HEK293 (cell line): ENCODE results near the gene TMEM271.

ENCODE experiments used
- CTCF ChIA-PET: fragments of 350-600 bp; formaldehyde crosslinking; extraction: SDS; loops from one replicate; lab custom pipeline; 2021; ENCODE audit warnings: antibody characterized with exemption; lab: Yijun Ruan, JAX
- POLR2A ChIA-PET: fragments of 300-600 bp; formaldehyde crosslinking; extraction: SDS; loops from one replicate; lab custom pipeline; 2020; ENCODE audit warnings: antibody characterized with exemption, inconsistent platforms; lab: Yijun Ruan, JAX
- H3K27ac ChIP-seq: fragments of 200-500 bp; sonication (Bioruptor generic); 2 replicates; pipeline ENCODE4 v1.5.1; 2014; ENCODE audit warnings: low read depth, low read length, control low read depth, inconsistent platforms; ENCODE audit errors: extremely low read depth
- H3K36me3 ChIP-seq, 2 experiments: fragments of 200-500 bp in 1 of 2; sonication (Bioruptor generic) in 1 of 2; 1 replicate in 1 of 2; 2 replicates in 1 of 2; pipeline ENCODE4 v1.5.1; 2014 to 2017; ENCODE audit warnings: inconsistent platforms in 2 of 2, low read length in 2 of 2; ENCODE audit not compliant: control insufficient read depth in 2 of 2, insufficient read depth in 1 of 2
- H3K4me1 ChIP-seq: fragments of 200-500 bp; sonication (Bioruptor generic); 2 replicates; pipeline ENCODE4 v1.5.1; 2014; ENCODE audit warnings: mild to moderate bottlenecking, low read length, inconsistent platforms; ENCODE audit not compliant: control insufficient read depth, insufficient read depth
- H3K4me3 ChIP-seq: 2 replicates; pipeline ENCODE4 v1.5.1; 2011; ENCODE audit warnings: low read depth, mild to moderate bottlenecking, control low read depth, low read length, moderate library complexity
- H3K9me3 ChIP-seq: fragments of 200-500 bp; sonication (Bioruptor generic); 2 replicates; pipeline ENCODE4 v1.5.1; 2014; ENCODE audit warnings: low read depth, low read length, inconsistent platforms; ENCODE audit not compliant: control insufficient read depth, insufficient read depth
- KLF10 ChIP-seq: fragments of 450-650 bp; IDR thresholded peaks from 2 replicates; pipeline ENCODE4 v1.5.1; 2018; ENCODE audit warnings: missing biosample characterization, mild to moderate bottlenecking, missing genetic modification characterization
- TCF7L2 ChIP-seq: IDR thresholded peaks from 2 replicates; pipeline ENCODE4 v1.6.1; 2011; ENCODE audit warnings: low read depth, mild to moderate bottlenecking, inconsistent platforms, low read length, moderate library complexity, borderline replicate concordance
- TRIM28 ChIP-seq: IDR thresholded peaks from 2 replicates; pipeline ENCODE4 v1.6.1; 2011; ENCODE audit warnings: low read length, control low read depth, borderline replicate concordance
- ZBTB1 ChIP-seq: fragments of 450-650 bp; formaldehyde crosslinking; IDR thresholded peaks from 2 replicates; pipeline ENCODE4 v1.5.1; 2016; ENCODE audit warnings: missing biosample characterization, missing genetic modification characterization
- ZBTB11 ChIP-seq: fragments of 450-650 bp; formaldehyde crosslinking; conservative IDR thresholded peaks from 2 replicates; pipeline ENCODE4 v1.5.1; 2016; ENCODE audit warnings: low read depth, missing biosample characterization, missing genetic modification characterization
- ZEB2 ChIP-seq: fragments of 450-650 bp; formaldehyde crosslinking; IDR thresholded peaks from 2 replicates; pipeline ENCODE4 v1.5.1; 2016; ENCODE audit warnings: missing biosample characterization, missing genetic modification characterization
- ZNF155 ChIP-seq: fragments of 450-650 bp; formaldehyde crosslinking; IDR thresholded peaks from 2 replicates; pipeline ENCODE4 v1.5.1; 2016; ENCODE audit warnings: missing biosample characterization, missing genetic modification characterization
- ZNF184 ChIP-seq: fragments of 450-650 bp; IDR thresholded peaks from 2 replicates; pipeline ENCODE4 v1.5.1; 2018; ENCODE audit warnings: missing biosample characterization, mild to moderate bottlenecking, missing genetic modification characterization
- ZNF214 ChIP-seq: fragments of 450-650 bp; formaldehyde crosslinking; IDR thresholded peaks from 2 replicates; pipeline ENCODE4 v1.5.1; 2017; ENCODE audit warnings: missing biosample characterization, mild to moderate bottlenecking, missing genetic modification characterization, borderline replicate concordance
- ZNF221 ChIP-seq: fragments of 450-650 bp; formaldehyde crosslinking; IDR thresholded peaks from 2 replicates; pipeline ENCODE4 v1.5.1; 2017; ENCODE audit warnings: missing biosample characterization, missing genetic modification characterization, borderline replicate concordance
- ZNF292 ChIP-seq: fragments of 450-650 bp; formaldehyde crosslinking; IDR thresholded peaks from 2 replicates; pipeline ENCODE4 v1.5.1; 2016; ENCODE audit warnings: low read depth, missing biosample characterization, missing genetic modification characterization, borderline replicate concordance
- ZNF416 ChIP-seq: fragments of 450-650 bp; formaldehyde crosslinking; IDR thresholded peaks from 2 replicates; pipeline ENCODE4 v1.5.1; 2016; ENCODE audit warnings: missing biosample characterization, missing genetic modification characterization
- ZNF433 ChIP-seq: fragments of 450-650 bp; formaldehyde crosslinking; IDR thresholded peaks from 2 replicates; pipeline ENCODE4 v1.5.1; 2016; ENCODE audit warnings: missing biosample characterization, missing genetic modification characterization, low read depth
- ZNF449 ChIP-seq: fragments of 450-650 bp; formaldehyde crosslinking; IDR thresholded peaks from 2 replicates; pipeline ENCODE4 v1.5.1; 2017; ENCODE audit warnings: missing biosample characterization, mild to moderate bottlenecking, missing genetic modification characterization, moderate library complexity
- ZNF560 ChIP-seq: fragments of 450-650 bp; formaldehyde crosslinking; IDR thresholded peaks from 2 replicates; pipeline ENCODE4 v1.5.1; 2017; ENCODE audit warnings: missing biosample characterization, missing genetic modification characterization, borderline replicate concordance
- ZNF624 ChIP-seq: fragments of 450-650 bp; formaldehyde crosslinking; IDR thresholded peaks from 2 replicates; pipeline ENCODE4 v1.5.1; 2017; ENCODE audit warnings: missing biosample characterization, missing genetic modification characterization
- ZNF692 ChIP-seq: fragments of 450-650 bp; formaldehyde crosslinking; IDR thresholded peaks from 2 replicates; pipeline ENCODE4 v1.5.1; 2016; ENCODE audit warnings: missing biosample characterization, missing genetic modification characterization
- ZNF792 ChIP-seq: fragments of 450-650 bp; formaldehyde crosslinking; IDR thresholded peaks from 2 replicates; pipeline ENCODE4 v1.5.1; 2016; ENCODE audit warnings: missing biosample characterization, missing genetic modification characterization
- ZNF830 ChIP-seq: fragments of 450-650 bp; IDR thresholded peaks from 2 replicates; pipeline ENCODE4 v1.5.0; 2018; ENCODE audit warnings: missing biosample characterization, missing genetic modification characterization, low read depth, mild to moderate bottlenecking, moderate library complexity
- TF ChIP-seq, protein P1 (sequence below): fragments of 450-650 bp; formaldehyde crosslinking; IDR thresholded peaks from 2 replicates; pipeline ENCODE4; 2016; ENCODE audit warnings: missing biosample characterization, missing genetic modification characterization
- TF ChIP-seq, protein P2 (sequence below): fragments of 450-650 bp; formaldehyde crosslinking; IDR thresholded peaks from 2 replicates; pipeline ENCODE4 v1.5.1; 2016; ENCODE audit warnings: missing biosample characterization, missing genetic modification characterization

The TMEM271 gene

DNA sequence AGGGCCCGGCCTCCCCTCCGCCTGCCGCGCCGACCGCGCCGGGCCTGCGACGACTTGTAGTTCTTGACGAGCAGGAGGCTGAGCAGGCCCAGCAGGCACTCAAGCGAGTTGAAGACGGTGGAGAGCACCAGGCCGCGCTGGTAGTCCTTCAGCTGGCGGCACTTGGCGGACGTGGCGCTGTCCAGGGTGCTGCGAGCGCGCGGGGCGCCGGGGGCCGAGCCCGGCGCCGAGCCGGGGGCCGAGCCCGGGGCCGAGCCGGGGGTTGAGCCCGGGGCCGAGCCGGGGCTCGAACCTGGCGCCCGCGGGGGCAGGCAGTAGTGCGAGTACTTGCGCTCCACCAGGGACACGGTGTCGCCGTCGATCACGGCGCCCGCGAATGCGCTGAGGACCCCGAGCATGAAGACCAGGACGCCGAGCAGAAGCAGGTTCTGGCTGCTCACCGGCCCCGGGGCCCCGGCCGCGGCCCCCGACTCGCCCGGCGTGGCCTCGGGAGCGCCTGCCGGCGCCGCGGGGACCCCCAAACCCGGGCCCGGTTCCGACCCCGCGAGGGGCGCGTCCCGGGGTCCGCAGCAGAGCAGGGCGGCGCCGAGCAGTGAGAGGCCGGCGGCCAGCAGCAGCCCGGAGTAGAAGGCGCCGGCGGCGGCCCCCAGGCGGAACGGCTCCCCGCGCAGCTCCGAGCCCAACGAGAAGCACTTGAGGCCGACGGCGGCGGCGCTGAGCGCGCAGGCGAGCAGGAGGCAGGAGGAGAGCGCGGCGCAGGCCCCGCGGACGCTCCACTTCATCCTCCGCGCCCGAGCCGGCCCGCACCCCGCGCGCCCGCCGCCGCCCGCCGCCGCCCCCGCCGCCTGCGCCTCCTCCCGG is 584 bp downstream of the TMEM271 start:
- CTCF ChIA-PET = no interaction called here
- TF ChIP-seq ZNF416 (no peak), ZNF433 (tag by site-specific recombination) (no peak), ZNF449 (tag by site-specific recombination) (no peak), KLF10 (no peak), ZNF560 (no peak)
- TF ChIP-seq, protein P1, sequence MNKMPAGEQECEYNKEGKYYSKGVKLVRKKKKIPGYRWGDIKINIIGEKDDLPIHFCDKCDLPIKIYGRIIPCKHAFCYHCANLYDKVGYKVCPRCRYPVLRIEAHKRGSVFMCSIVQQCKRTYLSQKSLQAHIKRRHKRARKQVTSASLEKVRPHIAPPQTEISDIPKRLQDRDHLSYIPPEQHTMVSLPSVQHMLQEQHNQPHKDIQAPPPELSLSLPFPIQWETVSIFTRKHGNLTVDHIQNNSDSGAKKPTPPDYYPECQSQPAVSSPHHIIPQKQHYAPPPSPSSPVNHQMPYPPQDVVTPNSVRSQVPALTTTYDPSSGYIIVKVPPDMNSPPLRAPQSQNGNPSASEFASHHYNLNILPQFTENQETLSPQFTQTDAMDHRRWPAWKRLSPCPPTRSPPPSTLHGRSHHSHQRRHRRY (tag by site-specific recombination) = no peak
- H3K9me3 ChIP-seq = no peaks in the 10 kb centered on the region
- POLR2A ChIA-PET = no interaction called here
- H3K4me1 ChIP-seq = no peaks in the 10 kb centered on the region; the same call in 1 of the 2 replicates
- no peaks in the 10 kb centered on the region for H3K36me3 ChIP-seq
- no peak overlapping the region for H3K27ac ChIP-seq
- no peak overlapping the region for H3K4me3 ChIP-seq

- H3K4me1 ChIP-seq = no peaks in the 10 kb centered on the region; the same call in 1 of the 2 replicates
- H3K27ac ChIP-seq = no peak overlapping the region
- no peaks in the 10 kb centered on the region for H3K9me3 ChIP-seq
- no peak overlapping the region for H3K4me3 ChIP-seq
- ChIA-PET CTCF (no interaction called here), POLR2A (no interaction called here)
- TF ChIP-seq ZNF692 (no peak), ZNF155 (tag by site-specific recombination) (no peak), ZNF214 (tag by site-specific recombination) (no peak), TCF7L2 (no peak), ZNF184 (tag by site-specific recombination) (no peak), ZNF292 (tag by site-specific recombination) (no peak), ZNF792 (tag by site-specific recombination) (no peak), ZNF624 (no peak), ZNF830 (no peak), TRIM28 (no peak), ZBTB11 (tag by site-specific recombination) (no peak), ZBTB1 (tag by site-specific recombination) (no peak), ZEB2 (tag by site-specific recombination) (no peak), ZNF221 (tag by site-specific recombination) (no peak)
- TF ChIP-seq, protein P2, sequence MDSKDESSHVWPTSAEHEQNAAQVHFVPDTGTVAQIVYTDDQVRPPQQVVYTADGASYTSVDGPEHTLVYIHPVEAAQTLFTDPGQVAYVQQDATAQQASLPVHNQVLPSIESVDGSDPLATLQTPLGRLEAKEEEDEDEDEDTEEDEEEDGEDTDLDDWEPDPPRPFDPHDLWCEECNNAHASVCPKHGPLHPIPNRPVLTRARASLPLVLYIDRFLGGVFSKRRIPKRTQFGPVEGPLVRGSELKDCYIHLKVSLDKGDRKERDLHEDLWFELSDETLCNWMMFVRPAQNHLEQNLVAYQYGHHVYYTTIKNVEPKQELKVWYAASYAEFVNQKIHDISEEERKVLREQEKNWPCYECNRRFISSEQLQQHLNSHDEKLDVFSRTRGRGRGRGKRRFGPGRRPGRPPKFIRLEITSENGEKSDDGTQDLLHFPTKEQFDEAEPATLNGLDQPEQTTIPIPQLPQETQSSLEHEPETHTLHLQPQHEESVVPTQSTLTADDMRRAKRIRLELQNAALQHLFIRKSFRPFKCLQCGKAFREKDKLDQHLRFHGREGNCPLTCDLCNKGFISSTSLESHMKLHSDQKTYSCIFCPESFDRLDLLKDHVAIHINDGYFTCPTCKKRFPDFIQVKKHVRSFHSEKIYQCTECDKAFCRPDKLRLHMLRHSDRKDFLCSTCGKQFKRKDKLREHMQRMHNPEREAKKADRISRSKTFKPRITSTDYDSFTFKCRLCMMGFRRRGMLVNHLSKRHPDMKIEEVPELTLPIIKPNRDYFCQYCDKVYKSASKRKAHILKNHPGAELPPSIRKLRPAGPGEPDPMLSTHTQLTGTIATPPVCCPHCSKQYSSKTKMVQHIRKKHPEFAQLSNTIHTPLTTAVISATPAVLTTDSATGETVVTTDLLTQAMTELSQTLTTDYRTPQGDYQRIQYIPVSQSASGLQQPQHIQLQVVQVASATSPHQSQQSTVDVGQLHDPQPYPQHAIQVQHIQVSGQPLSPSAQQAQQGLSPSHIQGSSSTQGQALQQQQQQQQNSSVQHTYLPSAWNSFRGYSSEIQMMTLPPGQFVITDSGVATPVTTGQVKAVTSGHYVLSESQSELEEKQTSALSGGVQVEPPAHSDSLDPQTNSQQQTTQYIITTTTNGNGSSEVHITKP (tag by site-specific recombination) = no peak
- no peaks in the 10 kb centered on the region for H3K36me3 ChIP-seq
Measured at GRCh38 chr4:574346-575161, 1.5 kb downstream of the TMEM271 start.
